Mesenchymal stem cell (in vitro differentiated cells and primary cell): ENCODE data around the gene PHACTR2.
A peak's percentile ranks its signal among the peaks of the same experiment; 100 is the strongest.

Source experiments
- DNase-seq: peaks from one replicate; pipeline ENCODE4 v3.0.0-alpha.2; 2013
- H2AFZ ChIP-seq: one replicate; pipeline ENCODE4 v1.6.1; 2013; ENCODE audit warnings: low read depth, mild to moderate bottlenecking, control low read depth, inconsistent platforms, low read length, moderate library complexity
- H2AK5ac ChIP-seq: 2 replicates; pipeline ENCODE4 v1.6.1; 2013; ENCODE audit warnings: low read length, moderate library complexity, mild to moderate bottlenecking, inconsistent platforms; ENCODE audit not compliant: severe bottlenecking
- H2BK120ac ChIP-seq: one replicate; pipeline ENCODE4 v1.6.1; 2013; ENCODE audit warnings: low read depth, mild to moderate bottlenecking, inconsistent platforms, low read length, moderate library complexity
- H2BK12ac ChIP-seq, 2 experiments: one replicate each; pipeline ENCODE4 v1.6.1; 2013; ENCODE audit warnings: inconsistent platforms in 2 of 2, low read length in 2 of 2, mild to moderate bottlenecking in 2 of 2, moderate library complexity in 2 of 2, control low read depth in 1 of 2
- H2BK15ac ChIP-seq: one replicate; pipeline ENCODE4 v1.6.1; 2013; ENCODE audit warnings: mild to moderate bottlenecking, low read depth, inconsistent platforms; ENCODE audit not compliant: poor library complexity, severe bottlenecking
- H2BK5ac ChIP-seq: 2 replicates; pipeline ENCODE4 v1.6.1; 2013; ENCODE audit warnings: low read depth, mild to moderate bottlenecking, low read length, control low read depth, inconsistent platforms; ENCODE audit not compliant: poor library complexity, severe bottlenecking
- H3K14ac ChIP-seq, 2 experiments: one replicate each; pipeline ENCODE4 v1.6.1; 2013; ENCODE audit warnings: inconsistent platforms in 2 of 2, low read length in 2 of 2, control low read depth in 1 of 2, mild to moderate bottlenecking in 1 of 2, moderate library complexity in 1 of 2
- H3K18ac ChIP-seq, 2 experiments: one replicate each; pipeline ENCODE4 v1.6.1; 2013; ENCODE audit warnings: inconsistent platforms in 2 of 2, low read length in 2 of 2, control low read depth in 1 of 2, low read depth in 1 of 2, mild to moderate bottlenecking in 1 of 2
- H3K23ac ChIP-seq, 2 experiments: one replicate each; pipeline ENCODE4 v1.6.1; 2013; ENCODE audit warnings: inconsistent platforms in 2 of 2, low read length in 2 of 2, mild to moderate bottlenecking in 2 of 2, moderate library complexity in 2 of 2, control low read depth in 1 of 2
- H3K27ac ChIP-seq: 2 replicates; pipeline ENCODE4 v1.5.1; 2013; ENCODE audit warnings: mild to moderate bottlenecking, moderate library complexity, low read length, control low read depth, inconsistent platforms; ENCODE audit not compliant: poor library complexity, severe bottlenecking
- H3K27me3 ChIP-seq, 2 experiments: 2 replicates each; pipeline versions ENCODE4 v1.6.1 to v1.7.0; 2013; ENCODE audit warnings: low read length in 2 of 2, mild to moderate bottlenecking in 2 of 2, moderate library complexity in 2 of 2, control low read depth in 1 of 2, inconsistent platforms in 1 of 2; ENCODE audit not compliant: control insufficient read depth in 1 of 2, insufficient read depth in 1 of 2
- H3K36me3 ChIP-seq, 2 experiments: 2 replicates each; pipeline versions ENCODE4 v1.6.1 to v1.7.0; 2013; ENCODE audit warnings: low read length in 2 of 2, control low read depth in 1 of 2, inconsistent platforms in 1 of 2, low read depth in 1 of 2, mild to moderate bottlenecking in 1 of 2; ENCODE audit not compliant: insufficient read depth in 2 of 2, control insufficient read depth in 1 of 2
- H3K4ac ChIP-seq, 2 experiments: one replicate each; pipeline ENCODE4 v1.6.1; 2013; ENCODE audit warnings: inconsistent platforms in 2 of 2, low read length in 2 of 2, mild to moderate bottlenecking in 2 of 2, moderate library complexity in 2 of 2, control low read depth in 1 of 2, low read depth in 1 of 2
- H3K4me1 ChIP-seq: 2 replicates; pipeline ENCODE4 v1.6.1; 2013; ENCODE audit warnings: low read depth, low read length, control low read depth; ENCODE audit not compliant: control insufficient read depth, insufficient read depth
- H3K4me2 ChIP-seq: 2 replicates; pipeline ENCODE4 v1.6.1; 2013; ENCODE audit warnings: low read length, mild to moderate bottlenecking, inconsistent platforms; ENCODE audit not compliant: poor library complexity, severe bottlenecking
- H3K4me3 ChIP-seq, 2 experiments: 2 replicates each; pipeline versions ENCODE4 v1.5.1 to v1.7.0; 2013; ENCODE audit warnings: low read length in 2 of 2, mild to moderate bottlenecking in 2 of 2, control low read depth in 1 of 2, low read depth in 1 of 2; ENCODE audit not compliant: insufficient read depth in 1 of 2
- H3K79me1 ChIP-seq: replicated peaks from 2 replicates; pipeline ENCODE4 v1.6.1; 2013; ENCODE audit warnings: mild to moderate bottlenecking, control low read depth, low read length, inconsistent platforms; ENCODE audit not compliant: poor library complexity, severe bottlenecking
- H3K9ac ChIP-seq: 2 replicates; pipeline ENCODE4 v1.7.0; 2013; ENCODE audit warnings: mild to moderate bottlenecking, low read length, moderate library complexity
- H3K9me3 ChIP-seq: 2 replicates; pipeline ENCODE4 v1.7.0; 2013; ENCODE audit warnings: mild to moderate bottlenecking, low read length; ENCODE audit not compliant: control insufficient read depth
- H4K8ac ChIP-seq: one replicate; pipeline ENCODE4 v1.6.1; 2013; ENCODE audit warnings: inconsistent platforms, mild to moderate bottlenecking, low read length, moderate library complexity
- H4K91ac ChIP-seq: one replicate; pipeline ENCODE4 v1.6.1; 2013; ENCODE audit warnings: mild to moderate bottlenecking, low read length, inconsistent platforms
- WGBS: methylation state at CpG from one replicate; pipeline ENCODE4 v1.1.7; 2013; ENCODE audit warnings: mixed read lengths; 5-methylcytosine and 5-hydroxymethylcytosine counted together

PHACTR2 gene

GRCh38 chr6:143744551-143745165 is 66.9 kb downstream of the PHACTR2 start:
- Histone ChIP-seq H2BK15ac (no peak overlapping the region), H3K4ac (peak overlapping the region in 1 of 2 experiments; percentile 53), H2AFZ (no peak overlapping the region), H3K36me3 (peaks cover 0 to 4% of the 10 kb centered on the region in 2 experiments), H3K18ac (peak overlapping the region in 1 of 2 experiments; percentile 61), H3K23ac (no peak overlapping the region), H3K4me2 (peak overlapping the region; percentile 64), H4K8ac (no peak overlapping the region), H2BK120ac (peak overlapping the region; percentile 21), H2BK12ac (peak overlapping the region in 1 of 2 experiments; percentile 57), H2BK5ac (no peak overlapping the region), H2AK5ac (peak overlapping the region; percentile 66), H3K14ac (no peak overlapping the region), H4K91ac (no peak overlapping the region), H3K79me1 (peaks cover 5% of the 10 kb centered on the region), H3K4me3 (peak overlapping the region in 1 of 2 experiments; percentile 53), H3K27me3 (no peaks in the 10 kb centered on the region), H3K27ac (peak overlapping the region; percentile 86), H3K9ac (no peak overlapping the region), H3K9me3 (no peaks in the 10 kb centered on the region), H3K4me1 (peaks cover 11% of the 10 kb centered on the region)
- DNase-seq, result peak; percentile 44
- 79% methylated on average over 8 of the region's 8 CpGs for WGBS

- no peak overlapping the region for H4K91ac ChIP-seq
- peak overlapping the region; percentile 86 for H3K27ac ChIP-seq
- peak overlapping the region in 1 of 2 experiments; percentile 53 for H3K4ac ChIP-seq
- H2BK5ac ChIP-seq, result no peak overlapping the region
- peaks cover 5% of the 10 kb centered on the region for H3K79me1 ChIP-seq
- peak overlapping the region; percentile 57 for H3K9ac ChIP-seq
- H2BK120ac ChIP-seq, result no peak overlapping the region
- 68% methylated on average over 22 of the region's 22 CpGs for WGBS
- peak overlapping the region; percentile 88 for H2AK5ac ChIP-seq
- no peak overlapping the region for H2BK12ac ChIP-seq
- DNase-seq, result peak; percentile 73
- peak overlapping the region; percentile 42 for H4K8ac ChIP-seq
- no peaks in the 10 kb centered on the region for H3K9me3 ChIP-seq
- H3K14ac ChIP-seq, result no peak overlapping the region
- no peak overlapping the region for H2BK15ac ChIP-seq
- no peaks in the 10 kb centered on the region for H3K27me3 ChIP-seq
- peak overlapping the region in 1 of 2 experiments; percentile 27 for H3K4me3 ChIP-seq
- peaks cover 0 to 4% of the 10 kb centered on the region in 2 experiments for H3K36me3 ChIP-seq
- no peak overlapping the region for H3K23ac ChIP-seq
- peak overlapping the region; percentile 64 for H3K4me2 ChIP-seq
- peak overlapping the region; percentile 0 to 61 for H3K18ac ChIP-seq
- peaks cover 11% of the 10 kb centered on the region for H3K4me1 ChIP-seq
- no peak overlapping the region for H2AFZ ChIP-seq
Observed at GRCh38 chr6:143745166-143746133, 67.7 kb downstream of the PHACTR2 start.

DNA sequence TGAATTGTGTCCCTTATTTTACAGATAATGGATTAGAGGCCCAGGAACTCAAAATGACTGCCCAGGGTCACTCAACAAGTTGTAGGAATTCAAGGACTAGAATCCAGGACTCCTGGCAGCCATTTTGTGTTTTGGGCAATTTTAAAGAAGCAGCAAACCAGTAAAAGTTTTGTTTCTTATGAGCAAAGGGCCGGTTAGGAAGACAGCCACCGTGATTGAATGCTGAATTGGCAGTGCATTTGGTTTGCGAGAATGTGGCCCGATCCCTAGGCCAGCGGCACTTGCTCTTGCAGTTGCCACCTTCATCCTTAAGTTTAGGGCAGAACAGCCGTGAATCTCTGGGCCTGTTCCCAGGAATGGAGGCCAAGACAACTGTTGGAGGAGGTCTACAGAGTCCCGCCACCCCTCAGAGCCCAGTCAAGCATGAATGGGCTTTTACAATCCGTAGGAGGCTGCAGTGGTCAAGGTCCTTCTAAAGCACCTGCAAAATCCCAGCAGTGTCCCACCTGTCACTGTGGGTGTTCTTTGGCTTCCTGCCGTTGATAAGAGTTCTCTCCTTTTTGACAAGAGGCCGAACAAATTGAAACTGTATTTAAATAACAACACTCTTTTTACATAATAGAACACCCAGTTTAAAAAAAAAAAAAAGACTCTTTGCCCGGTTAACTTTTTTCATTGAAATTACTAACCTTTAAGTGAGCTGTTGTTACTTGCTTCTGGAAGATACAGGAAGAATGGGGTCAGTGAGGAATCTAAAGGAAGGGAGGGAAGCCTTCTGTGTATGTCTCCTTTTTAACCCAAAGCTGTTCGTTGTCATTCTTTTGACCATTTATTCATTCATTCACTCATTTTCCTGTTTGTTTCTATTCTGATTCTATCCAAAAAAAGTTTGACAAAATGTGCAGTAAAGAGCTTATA is 68.7 kb downstream of the PHACTR2 start:
- Histone ChIP-seq H2AK5ac (peak overlapping the region; percentile 88), H3K27me3 (no peaks in the 10 kb centered on the region), H2BK120ac (no peak overlapping the region), H2BK12ac (peak overlapping the region; percentile 51 to 59), H3K9me3 (no peaks in the 10 kb centered on the region), H3K36me3 (peaks cover 0 to 4% of the 10 kb centered on the region in 2 experiments), H3K14ac (peak overlapping the region in 1 of 2 experiments; percentile 30), H2AFZ (no peak overlapping the region), H4K8ac (peak overlapping the region; percentile 92), H3K9ac (peak overlapping the region; percentile 57), H3K79me1 (peaks cover 5% of the 10 kb centered on the region), H3K23ac (no peak overlapping the region), H4K91ac (peak overlapping the region; percentile 82), H3K4me3 (no peak overlapping the region), H3K27ac (peak overlapping the region; percentile 86), H3K4me2 (peak overlapping the region; percentile 26), H2BK5ac (peak overlapping the region; percentile 22), H2BK15ac (no peak overlapping the region), H3K4me1 (peaks cover 11% of the 10 kb centered on the region), H3K18ac (peak overlapping the region; percentile 58 to 83), H3K4ac (peak overlapping the region in 1 of 2 experiments; percentile 74)
- no peak for DNase-seq
- WGBS, result 66% methylated on average over 10 of the region's 12 CpGs
